Stimulated activated CD4-positive, alpha-beta T cell treated with anti-CD3 and anti-CD28 coated beads, Interleukin-1b, Interleukin-23, amount 100 ng/mL, for 1 hour (primary cell): Measurements from ENCODE around the gene VEZT.
"Not testable (repeated sequence)": the region's sequence is repeated elsewhere in the genome, so short reads cannot be mapped to it uniquely, and the experiment has no call there.

Experiments used
- DNase-seq, 2 donors: peaks; one replicate each; pipeline ENCODE4 v3.0.0-alpha.2; 2020; ENCODE audit warnings: low read depth in 2 of 2

VEZT gene

GRCh38 chr12:95257541-95257940, 39.9 kb downstream of the VEZT start:
- DNase-seq, result no peak

GRCh38 chr12:95258151-95258550, 40.5 kb downstream of the VEZT start:
- DNase-seq, result no peak

- DNase-seq, result no peak
These were observed 41.2 kb downstream of the VEZT start for GRCh38 chr12:95258803-95259202.

GRCh38 chr12:95259368-95259767, 41.8 kb downstream of the VEZT start:
- no peak for DNase-seq

- DNase-seq, result no peak
These were observed 43.5 kb downstream of the VEZT start for GRCh38 chr12:95261109-95261508.

- DNase-seq, result no peak
These were observed 45.2 kb downstream of the VEZT start for GRCh38 chr12:95262808-95263207.

- DNase-seq, result no peak
These were observed 48.2 kb downstream of the VEZT start for GRCh38 chr12:95265765-95266164.

- DNase-seq, result no peak
These were observed 48.6 kb downstream of the VEZT start for GRCh38 chr12:95266254-95266653.

- no peak for DNase-seq
These were observed 52.3 kb downstream of the VEZT start for GRCh38 chr12:95269892-95270291.

GRCh38 chr12:95271465-95271864, 53.9 kb downstream of the VEZT start:
- no peak for DNase-seq

- no peak for DNase-seq
These were observed 59.5 kb downstream of the VEZT start for GRCh38 chr12:95277139-95277538.

GRCh38 chr12:95279856-95280255, 62.2 kb downstream of the VEZT start:
- no peak for DNase-seq

GRCh38 chr12:95282266-95282665, 64.7 kb downstream of the VEZT start:
- no peak for DNase-seq

GRCh38 chr12:95283371-95283770, 65.8 kb downstream of the VEZT start:
- DNase-seq, result no peak

- DNase-seq, result no peak
These were observed 69.1 kb downstream of the VEZT start for GRCh38 chr12:95286713-95287112.

- DNase-seq, result no peak
These were observed 73.9 kb downstream of the VEZT start for GRCh38 chr12:95291501-95291900.

- DNase-seq, result no peak
These were observed 81.3 kb downstream of the VEZT start for GRCh38 chr12:95298916-95299315.

- no peak for DNase-seq
These were observed 82.7 kb downstream of the VEZT start for GRCh38 chr12:95300286-95300685.

- DNase-seq, result no peak
These were observed 85.9 kb downstream of the VEZT start for GRCh38 chr12:95303476-95303875.

GRCh38 chr12:95304673-95305198, 87.1 kb downstream of the VEZT start:
- no peak for DNase-seq

GRCh38 chr12:95312656-95313055, 95.0 kb downstream of the VEZT start:
- no peak for DNase-seq

GRCh38 chr12:95314756-95315155, 97.1 kb downstream of the VEZT start:
- DNase-seq, result not testable (repeated sequence)

- DNase-seq, result no peak
These were observed 99.2 kb downstream of the VEZT start for GRCh38 chr12:95316798-95317197.

- no peak for DNase-seq
These were observed 100.5 kb downstream of the VEZT start for GRCh38 chr12:95318071-95318545.
